Measurements from ENCODE around the gene ALG11.
"Not testable (repeated sequence)": the region's sequence is repeated elsewhere in the genome, so short reads cannot be mapped to it uniquely, and the experiment has no call there.

ALG11 gene

DNA sequence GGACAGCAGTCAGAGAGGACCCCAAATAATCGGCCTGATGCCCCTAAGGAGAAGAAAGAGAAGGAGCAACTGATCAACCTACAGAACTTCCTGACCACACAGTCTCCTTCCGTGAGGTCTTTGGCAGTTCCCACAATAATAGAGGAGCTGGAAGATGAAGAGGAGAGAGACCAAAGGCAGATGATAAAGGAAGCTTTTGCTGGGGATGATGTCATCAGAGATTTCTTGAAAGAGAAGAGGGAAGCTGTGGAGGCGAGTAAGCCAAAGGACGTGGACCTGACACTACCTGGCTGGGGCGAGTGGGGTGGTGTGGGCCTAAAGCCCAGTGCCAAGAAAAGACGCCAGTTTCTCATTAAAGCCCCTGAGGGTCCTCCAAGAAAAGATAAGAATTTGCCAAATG lies 18.2 kb downstream of the ALG11 start:
- not testable (repeated sequence) for DNase-seq

DNA sequence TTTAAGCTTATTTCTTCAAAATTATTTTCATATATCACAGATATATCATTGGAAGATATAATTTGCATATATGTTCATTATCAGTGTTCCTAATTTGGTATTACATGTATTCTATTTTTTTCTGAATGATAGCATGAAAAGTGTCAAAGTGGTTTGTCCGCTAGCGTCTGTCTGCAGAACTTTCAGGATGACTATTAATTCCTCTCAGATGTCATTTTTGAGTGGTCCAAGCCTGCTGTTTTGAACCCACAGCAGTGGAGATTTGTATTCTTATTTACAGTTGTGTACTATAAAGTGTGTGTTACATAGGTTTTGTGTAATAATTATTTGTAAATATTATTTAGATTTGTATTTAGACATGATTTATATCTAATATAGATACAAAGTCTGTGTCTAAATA lies 20.8 kb downstream of the ALG11 start:
- no peak for DNase-seq

DNA sequence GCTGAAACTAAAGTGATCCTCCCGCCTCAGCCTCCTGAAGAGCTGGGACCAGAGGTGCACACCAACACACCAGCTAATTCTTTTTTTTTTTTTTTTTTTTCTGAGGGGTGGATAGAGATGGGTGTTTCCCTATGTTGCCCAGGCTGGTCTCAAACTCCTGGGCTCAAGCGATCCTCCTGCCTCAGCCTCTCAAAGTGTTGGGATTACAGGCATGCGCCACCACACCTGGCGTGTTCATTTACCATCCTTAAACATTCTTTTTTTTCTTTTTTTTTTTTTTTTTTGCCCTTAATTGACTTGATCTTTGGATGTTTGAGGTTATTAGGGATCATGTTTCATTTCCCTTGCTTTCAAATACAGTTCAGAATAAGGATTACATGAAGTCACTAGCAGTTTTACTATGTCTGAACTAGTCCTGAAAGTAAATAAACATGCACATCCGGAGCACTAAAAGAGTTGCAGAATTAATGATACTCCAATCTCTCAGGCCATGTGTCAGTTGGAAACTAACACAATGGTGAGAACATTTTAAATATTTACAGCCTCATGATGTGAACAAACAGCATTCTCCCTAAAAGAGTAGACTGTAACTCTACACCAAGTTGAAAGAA lies 22.5 kb downstream of the ALG11 start:
- DNase-seq = no peak

DNA sequence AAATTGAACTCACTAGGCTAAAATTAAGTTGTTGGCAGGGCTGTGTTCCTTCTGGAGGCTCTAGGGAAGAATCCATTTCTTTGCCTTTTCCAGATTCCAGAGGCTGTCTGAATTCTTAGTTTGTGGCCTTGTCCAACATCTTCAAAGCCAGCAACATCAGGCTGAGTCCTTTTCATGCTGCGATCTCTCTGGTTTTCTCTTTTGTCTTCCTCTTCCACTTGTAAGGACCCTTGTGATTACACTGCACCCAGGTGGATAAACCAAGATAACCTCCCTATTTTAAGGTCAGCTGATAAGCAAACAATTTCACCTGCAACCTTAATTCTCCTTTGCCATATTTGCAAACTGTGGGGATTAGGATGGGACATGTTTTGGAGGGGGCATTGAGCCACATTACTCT lies 23.8 kb downstream of the ALG11 start:
- DNase-seq = no peak

DNA sequence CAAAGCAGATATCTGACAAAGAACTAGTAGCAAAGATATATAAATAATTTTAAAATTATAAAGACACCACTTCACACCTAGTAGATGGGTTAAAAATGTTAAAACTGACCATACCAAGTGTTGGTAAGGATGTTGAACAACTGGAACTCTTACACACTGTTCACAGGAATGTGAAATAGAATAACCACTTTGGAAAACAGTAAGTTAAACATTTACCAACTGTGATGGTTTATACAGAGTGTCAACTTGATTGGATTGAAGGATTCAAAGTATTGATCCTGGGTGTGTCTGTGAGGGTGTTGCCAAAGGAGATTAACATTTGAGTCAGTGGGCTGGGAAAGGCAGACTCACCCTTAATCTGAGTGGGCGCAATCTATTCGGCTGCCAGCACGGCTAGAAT lies 31.5 kb downstream of the ALG11 start:
- DNase-seq = no peak

DNA sequence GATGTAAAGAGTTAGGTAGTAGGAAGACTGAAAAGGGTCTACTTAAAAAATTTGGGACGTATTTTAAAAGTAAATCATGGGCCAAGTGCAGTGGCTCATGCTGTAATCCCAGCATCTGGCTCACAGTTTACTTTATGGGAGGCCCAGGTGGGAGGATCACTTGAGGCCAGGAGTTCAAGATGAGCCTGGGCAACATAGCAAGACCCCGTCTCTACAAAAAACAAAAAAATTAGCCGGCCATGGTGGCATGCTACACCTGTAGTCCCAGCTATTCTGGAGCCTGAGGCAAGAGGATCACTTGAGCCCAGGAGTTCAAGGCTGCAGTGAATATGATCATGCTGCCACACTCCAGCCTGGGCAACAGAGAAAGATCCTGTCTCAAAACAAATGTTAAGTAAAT lies 35.3 kb downstream of the ALG11 start:
- no peak for DNase-seq

DNA sequence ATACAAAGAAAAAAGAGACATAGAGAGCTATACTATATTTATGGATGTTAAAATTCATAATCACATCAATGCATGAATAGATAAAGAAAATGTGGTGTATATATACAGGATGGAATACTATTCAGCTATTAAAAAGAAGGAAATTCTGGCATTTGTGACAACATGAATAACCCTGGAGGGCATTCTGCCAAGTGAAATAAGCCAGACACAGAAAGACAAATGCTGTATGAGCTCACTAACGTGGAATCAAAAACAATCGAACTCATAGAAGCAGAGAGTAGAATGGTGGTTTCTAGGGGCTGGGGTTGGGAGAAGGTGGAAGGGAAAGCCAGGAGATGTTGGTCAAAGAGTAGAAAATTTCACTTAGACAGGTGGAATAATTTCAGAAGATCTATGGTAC lies 36.3 kb downstream of the ALG11 start:
- DNase-seq = no peak

DNA sequence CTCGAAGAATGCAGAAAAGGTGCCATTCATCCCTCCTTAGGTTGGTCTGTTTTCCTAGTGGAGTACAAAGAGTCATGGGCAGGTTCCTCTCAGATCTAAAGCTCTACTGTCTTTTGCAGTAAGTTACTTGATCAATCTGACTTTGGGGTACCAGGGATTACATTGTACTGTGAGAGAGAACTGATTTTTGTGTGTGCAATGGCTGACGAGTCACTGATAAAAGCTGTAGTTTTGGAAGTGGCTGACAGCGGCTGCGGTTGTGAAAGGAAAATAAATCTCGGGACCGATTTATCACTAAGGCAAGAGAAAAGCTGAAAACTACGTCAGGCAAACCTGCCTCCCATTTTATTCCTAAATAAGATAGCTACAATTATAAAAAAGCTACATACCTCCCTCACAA lies 39.2 kb downstream of the ALG11 start:
- no peak for DNase-seq

DNA sequence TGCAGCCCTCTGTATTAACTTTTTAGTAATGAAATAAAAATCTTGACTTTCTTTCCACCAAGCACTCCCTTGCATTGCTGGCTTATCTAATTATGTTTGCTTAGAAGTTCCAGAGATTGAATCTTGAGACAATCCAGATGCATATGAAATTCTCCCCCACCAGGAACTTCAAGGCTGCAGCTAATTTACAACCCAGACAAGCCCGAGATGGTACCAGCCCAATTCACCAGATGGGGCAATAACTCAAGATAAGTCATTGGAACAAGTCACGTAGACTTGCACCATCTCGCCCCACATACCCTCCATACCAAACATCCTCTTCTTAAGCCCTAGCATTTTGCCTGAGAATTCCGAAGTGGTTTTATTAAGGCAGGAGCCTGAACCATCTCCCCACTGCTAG lies 41.3 kb downstream of the ALG11 start:
- DNase-seq = no peak

DNA sequence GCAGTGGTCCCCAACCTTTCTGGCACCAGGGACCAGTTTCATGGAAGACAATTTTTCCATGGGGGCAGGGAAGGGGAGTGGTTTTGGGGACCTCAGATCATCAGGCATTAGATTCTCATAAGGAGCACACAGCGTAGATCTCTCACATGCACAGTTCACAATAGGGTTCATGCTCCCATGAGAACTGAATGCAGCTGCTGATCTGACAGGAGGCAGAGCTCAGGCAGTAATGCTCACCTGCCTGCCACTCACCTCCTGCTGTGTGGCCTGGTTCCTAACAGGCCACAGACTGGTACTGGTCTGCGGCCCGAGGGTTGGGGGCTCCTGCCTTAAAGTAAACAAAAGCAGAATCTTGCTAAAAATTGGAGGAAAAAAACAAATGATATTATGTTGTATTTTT lies 48.9 kb downstream of the ALG11 start:
- DNase-seq = not testable (repeated sequence)

DNA sequence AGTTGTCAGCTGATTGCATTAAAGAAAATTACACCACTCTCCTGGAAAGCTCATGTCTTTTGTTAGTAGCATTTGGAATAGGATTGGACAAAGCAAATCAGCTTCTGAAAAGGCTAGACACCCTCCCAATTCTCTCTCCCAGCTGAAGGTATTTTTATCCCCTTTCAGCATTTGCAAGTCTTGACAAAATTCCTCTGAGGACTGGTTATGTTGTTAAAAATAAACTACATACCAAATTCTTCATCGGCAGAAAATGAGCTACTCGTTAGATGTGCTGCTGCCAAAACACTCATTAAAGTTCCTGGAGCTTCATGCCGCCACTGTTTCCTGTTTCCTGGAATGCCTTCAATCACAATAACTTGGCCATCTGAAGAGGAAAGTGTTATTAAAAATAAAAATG lies 49.4 kb downstream of the ALG11 start:
- no peak for DNase-seq

DNA sequence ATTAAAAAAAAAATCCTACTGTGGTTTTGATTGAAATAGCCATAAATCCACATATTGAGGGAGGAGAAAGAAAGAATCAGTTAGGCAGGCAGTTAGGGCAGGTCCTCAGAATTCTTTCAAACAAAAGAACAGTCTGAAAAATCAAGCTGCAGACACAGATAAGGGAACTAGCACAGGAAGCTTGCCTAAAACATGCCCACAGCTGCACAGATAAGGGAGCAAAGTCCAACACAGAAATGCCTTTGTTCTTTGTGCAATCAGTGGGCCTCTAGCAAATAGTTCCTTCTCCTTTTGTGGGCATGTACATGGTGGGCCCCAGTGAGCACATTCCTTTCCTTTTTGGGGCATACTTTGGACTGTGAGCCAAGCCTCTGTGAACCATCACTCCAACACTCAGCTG lies 55.0 kb downstream of the ALG11 start:
- no peak for DNase-seq

DNA sequence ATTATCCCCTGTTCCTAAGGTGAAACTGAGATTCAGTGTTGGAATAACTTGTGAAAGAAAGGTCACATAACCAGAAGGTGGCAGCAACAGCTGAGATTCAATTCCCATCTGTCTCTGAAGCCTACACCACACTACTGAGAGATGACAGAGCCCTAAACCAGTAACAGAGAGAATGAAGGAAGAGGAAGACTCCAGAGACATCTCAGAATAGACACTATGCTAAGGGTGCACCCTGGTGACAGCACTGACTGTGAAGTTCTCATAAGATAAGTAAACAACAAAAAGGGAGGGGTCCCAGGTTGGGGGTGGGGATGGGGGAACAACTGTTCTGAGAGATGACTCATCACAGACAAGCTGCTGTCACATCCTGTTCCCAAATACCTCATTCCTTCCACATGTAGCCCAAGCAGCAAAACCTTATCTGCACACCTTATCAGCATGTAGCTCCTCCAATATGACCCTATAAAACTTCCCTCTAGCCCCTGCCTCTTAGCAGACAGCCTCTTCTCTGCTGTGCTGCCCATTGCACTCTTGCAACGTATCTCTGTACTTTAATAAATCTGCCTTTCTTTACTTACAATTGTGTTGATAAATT lies 58.8 kb downstream of the ALG11 start:
- DNase-seq = peak in 1 of 2 experiments; percentile 59

All from SW 1271 (cell line).